ENCODE results near the gene SPAAR. TPM values are rescaled to one million over a fixed set of nuclear protein-coding genes. Genes with fewer than 3 reads are reported as not detected.

The SPAAR gene
- total RNA-seq, 1 donor from 2014 or later, result not detected

DNA sequence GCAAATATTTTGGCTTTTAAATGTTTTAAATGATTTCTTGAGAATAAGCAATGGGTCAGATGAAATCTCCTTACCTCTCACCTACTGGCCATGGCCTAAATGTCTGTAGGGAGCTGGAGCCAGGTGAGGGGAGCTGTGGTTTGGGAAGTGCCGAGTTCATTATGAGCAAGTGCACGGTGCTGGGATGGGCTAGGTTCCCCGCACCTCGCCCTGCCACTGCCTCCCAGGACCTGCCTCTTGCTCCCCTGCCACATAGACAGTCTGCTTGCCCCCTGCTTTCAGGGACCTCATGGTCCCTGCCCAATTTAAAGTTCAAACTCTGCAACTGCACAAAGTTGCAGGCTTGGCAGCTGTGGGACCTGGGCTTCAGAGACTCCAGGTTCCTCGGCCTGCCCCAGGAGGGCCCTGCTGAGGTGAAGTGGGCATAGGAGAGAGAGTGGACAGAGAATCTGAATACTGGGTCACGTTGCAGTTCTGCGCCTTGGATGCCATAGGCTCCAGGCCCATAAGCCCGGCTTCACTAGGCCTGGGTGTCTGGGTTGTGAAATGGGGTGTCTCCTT, 44.5 kb upstream of the SPAAR start:
- no peak for ATAC-seq (ENCODE audit: low read depth)
- TF ChIP-seq, protein P1, sequence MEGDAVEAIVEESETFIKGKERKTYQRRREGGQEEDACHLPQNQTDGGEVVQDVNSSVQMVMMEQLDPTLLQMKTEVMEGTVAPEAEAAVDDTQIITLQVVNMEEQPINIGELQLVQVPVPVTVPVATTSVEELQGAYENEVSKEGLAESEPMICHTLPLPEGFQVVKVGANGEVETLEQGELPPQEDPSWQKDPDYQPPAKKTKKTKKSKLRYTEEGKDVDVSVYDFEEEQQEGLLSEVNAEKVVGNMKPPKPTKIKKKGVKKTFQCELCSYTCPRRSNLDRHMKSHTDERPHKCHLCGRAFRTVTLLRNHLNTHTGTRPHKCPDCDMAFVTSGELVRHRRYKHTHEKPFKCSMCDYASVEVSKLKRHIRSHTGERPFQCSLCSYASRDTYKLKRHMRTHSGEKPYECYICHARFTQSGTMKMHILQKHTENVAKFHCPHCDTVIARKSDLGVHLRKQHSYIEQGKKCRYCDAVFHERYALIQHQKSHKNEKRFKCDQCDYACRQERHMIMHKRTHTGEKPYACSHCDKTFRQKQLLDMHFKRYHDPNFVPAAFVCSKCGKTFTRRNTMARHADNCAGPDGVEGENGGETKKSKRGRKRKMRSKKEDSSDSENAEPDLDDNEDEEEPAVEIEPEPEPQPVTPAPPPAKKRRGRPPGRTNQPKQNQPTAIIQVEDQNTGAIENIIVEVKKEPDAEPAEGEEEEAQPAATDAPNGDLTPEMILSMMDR (IDR thresholded peaks at IDR 0.05), result no peak

DNA sequence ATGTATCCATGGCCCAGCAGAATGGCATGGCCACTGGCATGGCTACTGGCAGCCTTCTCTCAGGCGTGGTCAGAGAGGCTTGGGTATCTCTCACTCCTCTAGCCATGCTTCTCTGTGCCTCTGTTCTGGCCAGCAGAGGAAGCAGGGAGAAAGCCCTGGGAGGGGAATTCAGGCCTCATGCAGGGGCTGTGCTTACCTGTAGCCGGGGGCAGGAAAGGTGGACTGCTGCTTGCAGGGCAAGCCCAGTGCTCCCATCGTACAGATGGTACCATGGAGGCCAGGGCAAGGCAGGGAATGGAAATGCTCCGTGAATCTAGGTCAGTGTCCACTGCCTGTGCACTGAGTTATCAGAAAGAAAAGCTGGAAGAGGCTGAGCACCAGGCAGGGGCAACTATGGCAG, 41.8 kb upstream of the SPAAR start:
- Mint-ChIP-seq H3K4me3 (no peak overlapping the region), H3K9me3 (no peaks in the 10 kb centered on the region), H3K27ac (no peak overlapping the region), H3K27me3 (peaks cover 6% of the 10 kb centered on the region), H3K4me1 (no peaks in the 10 kb centered on the region), H3K36me3 (ENCODE audit: low read depth) (no peaks in the 10 kb centered on the region)
- POLR2A ChIA-PET, result no interaction called here
- intact Hi-C loops (cut with micrococcal nuclease), result no loop called here
- CTCF ChIA-PET, result no interaction called here
- ATAC-seq (ENCODE audit: low read depth), result no peak
- TF ChIP-seq, protein P1 (IDR thresholded peaks at IDR 0.05), result no peak
- DNase-seq, result no peak

More for the DNA sequence above, 44.5 kb upstream of the SPAAR start:
- Mint-ChIP-seq H3K4me3 (no peak overlapping the region), H3K4me1 (no peaks in the 10 kb centered on the region), H3K9me3 (no peaks in the 10 kb centered on the region), H3K27me3 (peaks cover 15% of the 10 kb centered on the region), H3K27ac (no peak overlapping the region), H3K36me3 (ENCODE audit: low read depth) (no peaks in the 10 kb centered on the region)
- POLR2A ChIA-PET, result no interaction called here
- intact Hi-C loops (cut with micrococcal nuclease), result no loop called here
- CTCF ChIA-PET, result interaction anchor here (1.9 kb wide), 1 partner anchor 17 kb away, joined by 5 read pairs; no protein-coding TSS in a partner anchor
- no peak for DNase-seq

DNA sequence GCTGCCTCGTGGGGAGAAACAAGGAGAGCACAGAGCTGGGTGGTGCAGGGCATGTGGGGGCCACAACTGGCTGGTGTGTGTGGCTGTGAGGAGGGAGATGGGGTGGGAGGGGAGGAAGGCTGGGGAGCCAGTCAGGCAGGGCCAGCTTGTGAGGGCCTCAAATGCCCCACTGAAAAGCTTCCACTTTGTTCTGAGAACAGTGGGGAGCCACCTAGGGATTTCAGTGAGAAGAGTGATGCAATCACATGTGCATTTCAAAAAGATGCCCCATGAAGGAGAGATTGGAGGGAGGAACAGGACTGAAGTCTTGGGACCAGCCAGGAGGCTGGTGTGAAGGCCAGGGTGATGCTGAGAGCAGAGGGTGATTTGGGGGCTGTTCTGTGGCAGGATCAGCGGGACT, 40.4 kb upstream of the SPAAR start:
- intact Hi-C loops (cut with micrococcal nuclease), result no loop called here
- ChIA-PET CTCF (interaction anchor here (1.5 kb wide), 1 partner anchor 13 kb away, joined by 4 read pairs; no protein-coding TSS in a partner anchor), POLR2A (no interaction called here)
- no peak for ATAC-seq (ENCODE audit: low read depth)
- no peak overlapping the region for H3K4me3 Mint-ChIP-seq
- no peak for DNase-seq
- no peaks in the 10 kb centered on the region for H3K9me3 Mint-ChIP-seq
- TF ChIP-seq, protein P1 (IDR thresholded peaks at IDR 0.05), result no peak
- H3K27me3 Mint-ChIP-seq, result peaks cover 2% of the 10 kb centered on the region
- H3K36me3 Mint-ChIP-seq (ENCODE audit: low read depth), result no peaks in the 10 kb centered on the region
- no peak overlapping the region for H3K27ac Mint-ChIP-seq
- no peaks in the 10 kb centered on the region for H3K4me1 Mint-ChIP-seq

DNA sequence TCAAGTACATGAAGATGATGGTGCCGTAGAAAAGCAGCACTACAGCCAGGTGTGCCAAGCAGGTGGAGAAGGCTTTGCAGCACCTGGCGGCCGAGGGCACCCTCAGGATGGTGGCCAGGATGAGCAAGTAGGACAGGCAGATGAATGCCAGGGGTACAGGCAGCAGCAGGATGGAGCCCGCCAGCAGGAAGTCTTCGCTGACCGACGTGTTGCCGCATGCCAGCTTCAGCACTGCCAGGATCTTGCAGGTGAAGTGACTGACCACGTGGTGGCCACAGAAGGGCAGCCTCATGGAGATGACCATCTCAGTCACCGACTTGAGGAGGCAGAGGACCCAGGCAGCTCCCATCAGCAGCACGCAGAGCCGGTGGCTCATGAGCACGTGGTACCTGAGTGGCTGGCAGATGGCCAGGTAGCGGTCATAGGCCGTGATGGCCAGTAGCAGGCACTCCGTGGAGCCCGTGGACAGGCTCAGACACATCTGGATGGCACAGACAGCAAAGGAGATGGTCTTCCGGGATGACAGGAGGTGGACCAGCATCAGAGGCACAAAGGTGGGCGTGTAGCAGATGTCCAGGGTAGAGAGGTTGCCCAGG, 39.6 kb upstream of the SPAAR start:
- no peak overlapping the region for H3K27ac Mint-ChIP-seq
- TF ChIP-seq, protein P1 (IDR thresholded peaks at IDR 0.05), result no peak
- H3K36me3 Mint-ChIP-seq (ENCODE audit: low read depth), result no peaks in the 10 kb centered on the region
- ChIA-PET CTCF (no interaction called here), POLR2A (no interaction called here)
- DNase-seq (no peak), ATAC-seq (ENCODE audit: low read depth) (no peak)
- no peaks in the 10 kb centered on the region for H3K9me3 Mint-ChIP-seq
- no peaks in the 10 kb centered on the region for H3K4me1 Mint-ChIP-seq
- peaks cover 2% of the 10 kb centered on the region for H3K27me3 Mint-ChIP-seq
- H3K4me3 Mint-ChIP-seq, result no peak overlapping the region
- intact Hi-C loops (cut with micrococcal nuclease), result no loop called here

DNA sequence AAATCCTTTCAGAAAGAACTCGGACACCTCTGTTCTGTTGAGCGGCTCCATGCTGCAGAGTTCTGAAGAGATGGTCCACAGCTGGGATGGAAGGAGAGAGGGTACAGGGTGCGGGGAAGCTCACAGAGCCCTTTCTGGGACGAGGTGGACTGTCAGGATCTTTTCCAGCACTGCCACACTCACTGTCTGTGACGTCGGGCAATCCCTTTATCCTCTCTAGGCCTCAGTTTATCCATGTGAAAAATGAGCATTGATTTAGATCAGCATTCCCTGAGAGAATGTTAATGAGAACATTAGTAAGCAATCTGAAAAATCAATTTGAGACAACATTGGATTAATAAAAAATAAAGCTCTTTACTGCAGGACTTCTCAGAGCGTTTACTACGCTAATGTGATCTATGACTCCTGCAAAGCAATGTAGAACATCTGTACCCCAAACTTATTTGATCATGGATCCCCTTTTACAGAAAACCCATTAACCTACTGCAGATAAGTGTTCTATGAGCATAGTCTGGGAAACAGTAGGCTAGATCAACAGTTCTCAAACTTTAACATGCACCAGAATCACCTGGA, 38.9 kb upstream of the SPAAR start, which contains the start of gene OR13J1:
OR13J1 (minus strand) TSS at position 51 of the 573 bp plus-strand sequence; CDS start at position 51, 0 bp downstream.
- no peaks in the 10 kb centered on the region for H3K36me3 Mint-ChIP-seq (ENCODE audit: low read depth)
- ChIA-PET POLR2A (no interaction called here), CTCF (no interaction called here)
- no peak within 1 kb of the TSS for H3K4me3 Mint-ChIP-seq
- H3K4me1 Mint-ChIP-seq, result no peaks in the 10 kb centered on the region
- no peak for ATAC-seq (ENCODE audit: low read depth)
- no peak for DNase-seq
- peaks cover under 1% of the 10 kb centered on the region for H3K9me3 Mint-ChIP-seq
- H3K27ac Mint-ChIP-seq, result no peak within 1 kb of the TSS
- peaks cover under 1% of the 10 kb centered on the region for H3K27me3 Mint-ChIP-seq
- TF ChIP-seq, protein P1 (IDR thresholded peaks at IDR 0.05), result no peak
- intact Hi-C loops (cut with micrococcal nuclease), result no loop called here
